ENCODE results near the gene FMNL2.

FMNL2 gene

GRCh38 chr2:152585830-152586484 lies 251.0 kb downstream of the FMNL2 start:
- DNase-seq (ENCODE audit: low read depth): no peak
- no peak overlapping the region for H3K4me3 ChIP-seq (ENCODE audit: low read depth, low read length)
- no peak for TF ChIP-seq CTCF (IDR thresholded peaks at IDR 0.05; ENCODE audit: control insufficient read depth, extremely low read depth, insufficient read depth)

GRCh38 chr2:152587187-152587947 lies 252.4 kb downstream of the FMNL2 start:
- DNase-seq (ENCODE audit: low read depth): no peak
- H3K4me3 ChIP-seq (ENCODE audit: low read depth, low read length): no peak overlapping the region
- TF ChIP-seq CTCF (IDR thresholded peaks at IDR 0.05; ENCODE audit: control insufficient read depth, extremely low read depth, insufficient read depth): no peak

GRCh38 chr2:152588998-152589397 lies 254.0 kb downstream of the FMNL2 start:
- no peak for TF ChIP-seq CTCF (IDR thresholded peaks at IDR 0.05; ENCODE audit: control insufficient read depth, extremely low read depth, insufficient read depth)
- H3K4me3 ChIP-seq (ENCODE audit: low read depth, low read length): no peak overlapping the region
- no peak for DNase-seq (ENCODE audit: low read depth)

- TF ChIP-seq CTCF (IDR thresholded peaks at IDR 0.05; ENCODE audit: control insufficient read depth, extremely low read depth, insufficient read depth): no peak
- DNase-seq (ENCODE audit: low read depth): peak; percentile 26
- no peak overlapping the region for H3K4me3 ChIP-seq (ENCODE audit: low read depth, low read length)
Observed at GRCh38 chr2:152594022-152594766, 259.2 kb downstream of the FMNL2 start.

GRCh38 chr2:152594792-152595191 lies 259.8 kb downstream of the FMNL2 start:
- TF ChIP-seq CTCF (IDR thresholded peaks at IDR 0.05; ENCODE audit: control insufficient read depth, extremely low read depth, insufficient read depth): no peak
- DNase-seq (ENCODE audit: low read depth): no peak
- no peak overlapping the region for H3K4me3 ChIP-seq (ENCODE audit: low read depth, low read length)

- no peak for DNase-seq (ENCODE audit: low read depth)
- H3K4me3 ChIP-seq (ENCODE audit: low read depth, low read length): no peak overlapping the region
- no peak for TF ChIP-seq CTCF (IDR thresholded peaks at IDR 0.05; ENCODE audit: control insufficient read depth, extremely low read depth, insufficient read depth)
Observed at GRCh38 chr2:152598975-152599759, 264.2 kb downstream of the FMNL2 start.

Data from LNCaP clone FGC (cell line).